Fibroblast of the aortic adventitia (primary cell): ENCODE measurements around the gene KHDC4. TPM values are rescaled to one million over a fixed set of nuclear protein-coding genes. Genes with fewer than 3 reads are reported as not detected.

Experiments
- DNase-seq: peaks from one replicate; pipeline ENCODE4 v3.0.0-alpha.2; 2010; ENCODE audit warnings: low read depth
- H3K4me3 ChIP-seq: 2 replicates; pipeline ENCODE4 v1.5.1; 2011; ENCODE audit warnings: low read depth, mild to moderate bottlenecking, control low read depth, low read length, moderate library complexity
- CTCF ChIP-seq: IDR thresholded peaks from 2 replicates; pipeline ENCODE4 v1.5.1; 2011; ENCODE audit warnings: mild to moderate bottlenecking, low read length, control low read depth, inconsistent platforms; ENCODE audit not compliant: insufficient read depth
- total RNA-seq: library from RNA; depleted of rRNA; stranded (reverse); fragments of >200 nt; gene quantifications from 2 replicates; pipeline ENCODE4 v1.2.3, GENCODE V29; 2012; ENCODE audit warnings: low replicate concordance

The KHDC4 gene
- total RNA-seq, 1 donor, result 31.0 TPM

DNA sequence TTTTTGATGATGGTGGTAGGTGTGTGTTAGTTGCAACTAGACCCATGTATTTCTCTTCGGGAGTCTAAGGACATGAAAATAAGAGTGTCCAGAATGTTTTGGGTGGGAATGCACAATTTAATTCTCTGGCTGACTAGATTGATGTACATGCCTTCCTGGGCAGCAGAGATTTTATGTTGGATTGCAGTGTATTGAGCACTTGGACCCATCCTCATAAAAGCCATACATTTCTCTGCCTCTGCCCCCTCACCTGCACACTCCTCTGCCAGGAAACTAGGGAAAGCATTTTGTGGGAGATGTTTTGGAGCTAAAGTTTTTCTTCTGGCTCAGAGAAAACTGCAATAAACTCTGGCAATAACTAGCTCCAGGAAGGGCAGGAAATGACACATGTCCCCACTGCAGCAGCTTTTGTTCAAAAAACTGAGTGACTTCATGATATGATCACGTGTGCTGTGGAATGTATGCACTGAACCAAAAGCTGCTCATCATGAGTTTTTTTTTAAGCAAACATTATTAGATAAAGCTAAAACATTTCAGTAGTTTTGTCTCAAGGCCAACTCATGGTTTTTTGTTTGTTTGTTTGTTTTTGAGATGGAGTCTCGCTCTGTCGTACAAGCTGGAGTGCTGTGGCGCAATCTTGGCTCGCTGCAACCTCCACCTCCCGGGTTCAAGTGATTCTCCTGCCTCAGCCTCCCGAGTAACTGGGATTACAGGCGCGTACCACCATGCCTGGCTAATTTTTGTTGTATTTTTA lies 40.6 kb downstream of the KHDC4 start:
- H3K4me3 ChIP-seq, result no peak overlapping the region
- DNase-seq, result peak; percentile 83
- no peak for TF ChIP-seq CTCF

- DNase-seq, result peak; percentile 84
- H3K4me3 ChIP-seq, result no peak overlapping the region
Measured at GRCh38 chr1:155892796-155893195, 41.4 kb downstream of the KHDC4 start.

GRCh38 chr1:155890251-155890650 lies 44.0 kb downstream of the KHDC4 start:
- no peak for TF ChIP-seq CTCF
- peak; percentile 37 for DNase-seq
- no peak overlapping the region for H3K4me3 ChIP-seq

More at GRCh38 chr1:155892796-155893195, 41.4 kb downstream of the KHDC4 start:
- no peak for TF ChIP-seq CTCF

- DNase-seq, result peak; percentile 74
- no peak for TF ChIP-seq CTCF
- H3K4me3 ChIP-seq, result no peak overlapping the region
Measured at GRCh38 chr1:155889566-155889965, 44.6 kb downstream of the KHDC4 start.

DNA sequence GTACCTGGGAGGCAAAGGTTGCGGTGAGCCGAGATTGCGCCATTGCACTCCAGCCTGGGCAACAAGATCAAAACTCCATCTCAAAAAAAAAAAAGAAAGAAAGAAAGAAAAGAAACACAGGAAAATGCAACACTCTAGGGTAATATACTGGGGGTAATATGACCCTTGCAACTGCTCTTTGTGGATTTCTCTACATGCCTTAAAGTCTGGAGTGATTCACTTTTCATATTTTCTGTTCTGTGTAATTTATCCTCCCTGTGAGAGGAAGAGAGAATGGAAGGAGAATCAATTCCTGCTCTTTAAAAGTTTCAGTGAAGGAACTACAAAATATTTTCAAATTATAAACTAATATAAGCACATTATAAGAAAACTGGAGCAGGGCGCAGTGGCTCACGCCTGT lies 45.7 kb downstream of the KHDC4 start:
- no peak overlapping the region for H3K4me3 ChIP-seq
- no peak for DNase-seq
- no peak for TF ChIP-seq CTCF

DNA sequence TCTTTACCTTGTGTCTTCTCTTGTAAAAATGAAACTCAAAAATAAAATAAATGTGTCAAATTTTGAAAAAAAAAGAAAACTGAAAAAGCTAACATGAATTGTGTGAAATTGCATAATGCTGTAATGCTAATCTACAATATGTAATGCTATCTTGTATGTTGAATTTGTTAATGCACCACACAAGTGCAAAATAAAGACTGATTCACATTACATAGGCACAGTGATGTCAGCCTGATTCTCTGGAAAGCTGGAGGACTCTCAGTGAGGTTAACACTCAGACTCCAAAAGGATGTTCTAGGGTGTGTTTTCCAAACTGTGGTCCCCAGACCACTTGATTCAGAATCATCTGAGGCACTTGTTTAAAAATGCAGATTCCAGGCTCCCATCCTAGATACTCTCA lies 49.2 kb downstream of the KHDC4 start:
- no peak for TF ChIP-seq CTCF
- peak; percentile 21 for DNase-seq
- no peak overlapping the region for H3K4me3 ChIP-seq
